ENCODE measurements around the gene PVALB.

- TF ChIP-seq CTCF (IDR thresholded peaks at IDR 0.05; ENCODE audit: extremely low read depth in 1 of 2, insufficient read depth in 1 of 2, low read depth in 1 of 2, low read length in 2 of 2) (no peak), POLR2A (IDR thresholded peaks at IDR 0.05; ENCODE audit: low read depth, low read length) (no peak), JUN (IDR thresholded peaks at IDR 0.05; ENCODE audit: borderline replicate concordance, insufficient read depth, insufficient read length, low read depth) (no peak), MYC (IDR thresholded peaks at IDR 0.05; ENCODE audit: low read depth, low read length) (no peak), POLR2AphosphoS5 (IDR thresholded peaks at IDR 0.05; ENCODE audit: insufficient read depth, low read depth, low read length) (no peak), EZH2 (IDR thresholded peaks at IDR 0.05; ENCODE audit: borderline replicate concordance, low read depth, low read length, severe bottlenecking) (no peak)
These were observed 51.5 kb downstream of the PVALB start for GRCh38 chr22:36765131-36765942.
